Kidney (tissue), 14 donors: ENCODE measurements around the gene CABCOCO1. TPM values are rescaled to one million over a fixed set of nuclear protein-coding genes. Genes with fewer than 3 reads are reported as not detected.
A peak's percentile ranks its signal among the peaks of the same experiment; 100 is the strongest.

ENCODE experiments used
- DNase-seq, 5 donors: peaks; one replicate each; pipeline ENCODE4 v3.0.0-alpha.2; 2013 to 2020
- FAIRE-seq: peaks from 2 replicates; lab custom pipeline; 2012; peaks lifted over from hg19 to GRCh38; lab: Jason Lieb, UNC
- H3K27ac ChIP-seq, 2 donors: one replicate each; pipeline ENCODE4 v1.7.0; 2013; ENCODE audit warnings: low read depth in 2 of 2, low read length in 2 of 2, inconsistent platforms in 1 of 2
- H3K27me3 ChIP-seq: one replicate; pipeline ENCODE4 v1.7.1; 2013; ENCODE audit warnings: low read length, inconsistent platforms; ENCODE audit not compliant: control insufficient read depth, insufficient read depth
- H3K36me3 ChIP-seq, 3 donors: one replicate each; pipeline versions ENCODE4 v1.7.0 to v1.7.1; 2013; ENCODE audit warnings: low read length in 3 of 3, control low read depth in 1 of 3, inconsistent platforms in 1 of 3; ENCODE audit not compliant: insufficient read depth in 3 of 3, control insufficient read depth in 2 of 3
- H3K4me1 ChIP-seq, 3 donors: one replicate each; pipeline versions ENCODE4 v1.7.0 to v1.7.1; 2013; ENCODE audit warnings: low read length in 3 of 3, inconsistent platforms in 1 of 3, low read depth in 1 of 3; ENCODE audit not compliant: control insufficient read depth in 2 of 3, insufficient read depth in 2 of 3
- H3K4me3 ChIP-seq, 3 donors: one replicate each; pipeline versions ENCODE4 v1.7.0 to v1.8.1; 2013; ENCODE audit warnings: low read length in 3 of 3, control low read depth in 1 of 3, inconsistent platforms in 1 of 3
- H3K9ac ChIP-seq, 3 donors: one replicate each; pipeline versions ENCODE4 v1.7.0 to v1.7.1; 2013; ENCODE audit warnings: low read length in 3 of 3, control low read depth in 1 of 3, inconsistent platforms in 1 of 3
- H3K9me3 ChIP-seq, 3 donors: one replicate each; pipeline versions ENCODE4 v1.7.0 to v1.7.1; 2013; ENCODE audit warnings: low read length in 3 of 3, control low read depth in 1 of 3, inconsistent platforms in 1 of 3; ENCODE audit not compliant: control insufficient read depth in 2 of 3, insufficient read depth in 1 of 3
- CTCF ChIP-seq: IDR thresholded peaks from 3 replicates; pipeline ENCODE4 v1.5.1; 2012; ENCODE audit warnings: mild to moderate bottlenecking, moderate library complexity, borderline replicate concordance; ENCODE audit not compliant: insufficient read depth; ENCODE audit errors: extremely low read depth
- intact Hi-C: fragments of 100-400 bp; cut with DNase I; formaldehyde crosslinking; loops from one replicate; pipeline ENCODE4 v1.11.1; 2022
- polyA plus RNA-seq: library from polyadenylated mRNA; stranded (reverse); fragments of 350-450 nt; fragmentation: Illumina TruSeq; extraction: RNeasy Lipid Tissue Mini Kit (QIAGEN cat#74804); gene quantifications from one replicate; pipeline ENCODE4 v1.2.3, GENCODE V29; 2014; ENCODE audit warnings: low read depth, low replicate concordance; ENCODE audit not compliant: insufficient read depth
- total RNA-seq: library from RNA; stranded (reverse); fragmentation: NEBNext Ultra II Directional; extraction: Animal tissue kit (Norgen Biotek cat#: 25700); gene quantifications from one replicate; pipeline ENCODE4 v1.2.1, GENCODE V29; 2021
- donor health status: control.
- donor health status: control.
- donor health status: control.
- donor health status: control.
- donor health status: control.
- donor health status: DM: yes; HTN: yes; CAD: no.
- donor health status: Normal renal cell carcinoma (clear cell type).

The CABCOCO1 gene
- total and polyA plus RNA-seq, 2 donors from 2014 or later, result 1.5 to 2.3 TPM

- Histone ChIP-seq H3K27ac (peak overlapping the region; percentile 12 to 23), H3K36me3 (no peaks in the 10 kb centered on the region), H3K4me3 (no peak overlapping the region), H3K9ac (no peak overlapping the region), H3K9me3 (no peaks in the 10 kb centered on the region), H3K27me3 (no peaks in the 10 kb centered on the region), H3K4me1 (peaks cover 0 to 14% (median 0%) of the 10 kb centered on the region in 3 donors)
- no peak for DNase-seq
- no peak for FAIRE-seq
- intact Hi-C loops, result no loop called here
- TF ChIP-seq CTCF, result no peak
Observed at GRCh38 chr10:61760943-61761824, 98.5 kb downstream of the CABCOCO1 start.

GRCh38 chr10:61761825-61762217 is 99.1 kb downstream of the CABCOCO1 start:
- intact Hi-C loops, result no loop called here
- H3K27me3 ChIP-seq, result no peaks in the 10 kb centered on the region
- FAIRE-seq (no peak), DNase-seq (peak in 2 of 5 donors; percentile 29 to 46)
- no peaks in the 10 kb centered on the region for H3K9me3 ChIP-seq
- no peak overlapping the region for H3K27ac ChIP-seq
- H3K4me3 ChIP-seq, result no peak overlapping the region
- H3K9ac ChIP-seq, result no peak overlapping the region
- H3K4me1 ChIP-seq, result peaks cover 0 to 14% (median 0%) of the 10 kb centered on the region in 3 donors
- no peak for TF ChIP-seq CTCF
- no peaks in the 10 kb centered on the region for H3K36me3 ChIP-seq

DNA sequence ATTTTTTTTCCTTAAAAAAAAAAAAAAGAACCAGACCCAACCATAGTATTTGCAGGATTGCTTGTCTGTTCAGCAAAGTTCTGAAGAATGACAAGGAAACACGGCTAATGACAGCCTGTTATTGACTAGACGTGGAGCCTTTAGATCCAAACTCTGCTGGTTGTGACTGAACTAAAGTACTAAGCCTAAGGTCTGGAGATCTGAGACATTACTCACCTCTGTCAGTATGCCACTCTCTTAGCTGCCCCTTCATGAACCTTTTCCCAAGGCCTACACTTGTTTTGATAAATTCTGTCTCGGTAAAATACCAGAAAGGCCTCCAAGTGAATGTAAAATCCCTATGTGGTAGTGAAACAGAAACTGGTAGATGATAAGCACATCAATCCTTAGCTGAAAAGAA is 101.0 kb downstream of the CABCOCO1 start:
- intact Hi-C loops, result no loop called here
- DNase-seq (no peak), FAIRE-seq (no peak)
- Histone ChIP-seq H3K9ac (no peak overlapping the region), H3K27me3 (no peaks in the 10 kb centered on the region), H3K36me3 (no peaks in the 10 kb centered on the region), H3K27ac (no peak overlapping the region), H3K9me3 (no peaks in the 10 kb centered on the region), H3K4me3 (no peak overlapping the region), H3K4me1 (peaks cover 0 to 11% (median 0%) of the 10 kb centered on the region in 3 donors)
- no peak for TF ChIP-seq CTCF
